Kidney capillary endothelial cell (primary cell): ENCODE data around the gene C16orf87.

Source experiments
- DNase-seq: peaks from one replicate; pipeline ENCODE4 v3.0.0-alpha.2; 2018; ENCODE audit warnings: low spot score

C16orf87 gene

DNA sequence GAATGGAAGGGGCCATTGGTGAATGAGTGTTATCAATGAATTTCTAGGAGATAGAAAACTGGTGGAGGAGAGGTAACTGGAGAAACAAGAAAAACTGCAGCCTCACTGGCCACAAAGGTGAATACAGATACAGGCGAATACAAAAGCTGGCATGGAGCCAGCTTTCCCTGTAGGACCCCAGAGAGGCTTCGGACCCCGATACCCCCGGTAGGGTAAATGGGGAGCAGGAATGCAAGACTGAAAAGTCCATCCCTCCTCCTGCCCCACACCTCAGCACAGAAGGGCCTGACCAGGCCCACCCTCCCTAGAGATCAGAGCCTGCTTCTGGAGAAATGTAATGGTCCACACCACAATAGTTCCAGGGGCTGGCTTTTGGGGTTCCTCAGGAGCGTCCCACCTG lies 78.0 kb downstream of the C16orf87 start:
- no peak for DNase-seq

DNA sequence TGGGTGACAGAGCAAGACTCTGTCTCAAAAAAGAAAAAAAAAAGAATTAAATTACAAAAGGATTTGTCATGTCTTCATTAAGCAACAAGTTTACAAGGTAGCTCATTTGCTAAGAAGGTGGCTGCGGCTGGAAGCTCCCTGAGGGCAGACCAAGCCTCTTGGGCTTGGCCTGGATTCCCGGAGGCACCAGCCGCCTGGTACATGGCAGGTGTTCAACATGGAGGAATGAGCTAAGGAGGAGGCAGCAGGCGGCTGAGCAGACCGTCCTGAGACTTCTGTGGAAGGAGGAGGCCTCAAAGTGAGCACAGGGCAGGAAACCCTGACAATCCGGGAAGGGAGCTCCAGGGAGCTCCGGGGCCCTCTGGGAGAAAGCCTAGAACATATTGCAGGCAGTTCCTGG lies 79.6 kb downstream of the C16orf87 start:
- no peak for DNase-seq

DNA sequence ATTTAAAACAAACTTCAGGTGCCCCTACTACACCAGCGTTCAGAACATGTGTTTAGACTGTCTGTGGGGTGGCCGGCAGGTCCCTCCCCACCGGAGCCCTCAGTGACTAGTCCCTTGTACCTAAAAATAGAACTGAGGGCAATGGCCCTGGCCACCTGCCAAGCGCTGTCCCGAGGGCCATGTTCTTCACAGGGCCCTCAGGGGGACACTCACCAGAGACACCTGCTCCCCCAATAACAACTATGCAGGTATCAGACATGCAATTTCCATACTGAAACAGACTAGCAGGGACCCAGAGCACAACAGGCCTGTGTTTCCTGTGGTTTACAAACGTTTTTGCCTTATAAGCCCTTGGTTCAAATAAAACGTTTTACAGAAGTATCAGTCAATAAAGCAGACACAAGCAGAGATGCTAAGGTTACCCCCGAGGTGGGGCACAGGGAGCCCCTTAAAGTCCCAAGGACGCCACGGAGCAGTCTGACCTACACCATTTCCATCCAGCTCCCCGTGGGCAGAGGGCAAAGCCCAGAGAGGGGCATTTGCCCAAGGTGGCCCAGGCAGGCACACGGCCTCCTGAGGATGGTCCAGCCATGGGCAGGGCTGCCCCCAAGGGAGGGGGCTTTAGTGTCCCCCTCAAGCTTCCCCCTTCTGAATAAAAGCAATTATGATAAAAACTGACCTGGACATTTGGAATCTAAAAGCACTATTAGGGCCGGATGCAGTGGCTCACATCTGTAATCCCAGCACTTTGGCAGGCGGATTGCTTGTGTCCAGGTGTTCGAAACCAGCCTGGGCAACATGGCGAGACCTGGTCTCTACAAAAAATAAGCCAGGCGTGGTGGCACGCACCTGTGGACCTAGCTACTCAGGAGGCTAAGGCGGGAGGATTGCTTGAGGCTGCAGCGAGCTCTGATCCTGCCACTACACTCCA lies 81.9 kb downstream of the C16orf87 start:
- no peak for DNase-seq

GRCh38 chr16:46747777-46748651 lies 83.0 kb downstream of the C16orf87 start, which contains the start of gene MYLK3:
Gene MYLK3 (minus strand): TSS chr16:46748344. CDS start chr16:46748193, 151 bp downstream.
- no peak for DNase-seq

GRCh38 chr16:46746821-46747776 lies 83.9 kb downstream of the C16orf87 start:
- DNase-seq: no peak
